ENCODE measurements around the gene SYT5. TPM values are rescaled to one million over a fixed set of nuclear protein-coding genes. Genes with fewer than 3 reads are reported as not detected.

The SYT5 gene
- total and polyA plus RNA-seq, 9 of the 15 experiments (the other 6 are each of a cell fraction or from before 2014, with no cell fraction given) = 1.3 to 20.9 (median 8.8) TPM

DNA sequence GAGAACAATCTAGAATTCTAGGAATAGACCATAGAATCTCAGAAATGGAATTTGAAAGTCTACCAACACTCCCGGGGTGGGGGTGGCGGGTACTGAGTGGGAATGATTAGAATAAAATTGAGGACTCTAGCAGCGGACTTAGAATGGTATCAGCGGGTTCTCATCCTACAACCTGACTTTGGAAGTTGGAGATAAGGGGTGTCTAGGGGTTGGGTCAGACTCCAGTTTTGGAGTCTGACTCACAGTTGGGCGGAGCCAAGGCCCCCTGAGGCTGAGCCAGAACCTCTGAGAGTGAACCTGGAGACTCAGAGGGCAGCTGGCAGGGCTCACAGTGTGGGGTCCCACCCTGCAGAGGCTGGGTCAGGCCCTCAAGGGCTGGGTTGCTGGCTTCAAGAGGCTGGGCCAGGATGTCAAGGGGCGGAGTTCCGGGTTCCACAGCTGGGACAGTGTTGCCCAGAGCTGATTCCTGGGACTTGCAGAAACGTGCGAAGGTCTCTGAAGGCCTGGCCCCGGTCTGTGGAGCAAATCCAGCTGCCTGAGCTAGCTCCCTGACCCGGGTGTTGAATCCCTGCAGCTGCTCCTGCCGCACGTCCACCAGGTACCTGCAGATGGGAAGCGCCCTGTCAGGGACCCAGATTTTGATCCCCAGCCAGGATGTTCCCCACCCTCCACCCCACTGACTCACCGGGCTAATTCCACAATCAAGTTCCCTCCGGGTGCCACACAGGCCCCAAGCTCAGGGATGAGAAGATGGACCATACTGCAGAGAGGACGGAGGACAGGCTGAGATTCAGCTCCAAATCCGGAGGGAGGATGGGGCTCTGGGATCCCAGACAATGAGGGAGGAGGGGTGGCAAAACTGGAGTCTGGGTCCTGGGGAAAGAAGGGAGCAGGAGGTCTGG lies 21.0 kb downstream of the SYT5 start (continued):
- TF ChIP-seq RREB1 (CRISPR knock-in tag; IDR thresholded peaks at IDR 0.05) (no peak), SMAD1 (IDR thresholded peaks at IDR 0.05; ENCODE audit: low read depth, low read length, partially characterized antibody) (no peak), CAMTA2 (CRISPR knock-in tag; conservative IDR thresholded peaks at IDR 0.05) (no peak), CTBP1 (IDR thresholded peaks at IDR 0.05; ENCODE audit: borderline replicate concordance) (peak; percentile 84), ARNT (IDR thresholded peaks at IDR 0.05) (no peak), CEBPZ (IDR thresholded peaks at IDR 0.05; ENCODE audit: borderline replicate concordance, low read depth, low read length) (no peak), JUND (IDR thresholded peaks at IDR 0.05; ENCODE audit: borderline replicate concordance, low read depth, low read length) (peak; percentile 100), JUND (tag; IDR thresholded peaks at IDR 0.05; ENCODE audit: borderline replicate concordance, low read depth, low read length) (peak; percentile 97; the same call in 2 of the 3 replicates), ZNF586 (CRISPR knock-in tag; conservative IDR thresholded peaks at IDR 0.05) (no peak), CCNT2 (IDR thresholded peaks at IDR 0.05; ENCODE audit: borderline replicate concordance, extremely low read depth, insufficient read length, low read depth, low read length) (peak; percentile 74), ZNF57 (CRISPR knock-in tag; IDR thresholded peaks at IDR 0.05) (no peak), ZFP30 (CRISPR knock-in tag; IDR thresholded peaks at IDR 0.05; ENCODE audit: borderline replicate concordance) (no peak), ELF1 (tag; IDR thresholded peaks at IDR 0.05) (peak; percentile 36; the same call in 1 of the 2 replicates), MYBL2 (IDR thresholded peaks at IDR 0.05; ENCODE audit: low read depth) (no peak), MYBL2 (CRISPR knock-in tag; IDR thresholded peaks at IDR 0.05; ENCODE audit: borderline replicate concordance) (no peak)
